GM10248 (cell line): ENCODE results near the gene THOC6.
A peak's percentile ranks its signal among the peaks of the same experiment; 100 is the strongest.

ENCODE experiments used
- CTCF ChIA-PET: fragments of 300-600 bp; sonication (Branson Sonifier 250); formaldehyde crosslinking; extraction: SDS; loops from one replicate; lab custom pipeline; 2021; ENCODE audit warnings: antibody characterized with exemption; lab: Yijun Ruan, JAX
- POLR2A ChIA-PET: fragments of 350-650 bp; sonication (Branson Sonifier 250); formaldehyde crosslinking; extraction: SDS; loops from one replicate; lab custom pipeline; 2020; ENCODE audit warnings: antibody characterized with exemption; lab: Yijun Ruan, JAX
- DNase-seq: peaks from one replicate; pipeline ENCODE4 v3.0.0; 2012; ENCODE audit errors: extremely low spot score
- CTCF ChIP-seq: IDR thresholded peaks from 2 replicates; pipeline ENCODE4 v1.5.1; 2012; ENCODE audit warnings: mild to moderate bottlenecking, low read depth; ENCODE audit errors: extremely low read depth, missing control alignments, control extremely low read depth

The THOC6 gene

GRCh38 chr16:3017344-3017743, 6.5 kb upstream of the THOC6 start:
- ChIA-PET CTCF (interaction anchor here (1.1 to 3.3 kb wide), 2 partner anchors 11 to 14 kb away, joined by 3 to 16 read pairs; no protein-coding TSS in a partner anchor), POLR2A (no interaction called here)
- no peak for TF ChIP-seq CTCF
- no peak for DNase-seq

GRCh38 chr16:3017794-3018506, 5.9 kb upstream of the THOC6 start, which contains the start of gene CLDN6:
Gene CLDN6, minus strand, starts transcription at chr16:3018183. Its CDS starts 2,162 bp downstream, at chr16:3016021.
- ChIA-PET CTCF (interaction anchor here (1.1 to 15.9 kb wide), 5 partner anchors 10 to 112 kb away, joined by 3 to 231 read pairs (median 16); no protein-coding TSS in a partner anchor), POLR2A (no interaction called here)
- no peak for DNase-seq
- peak; percentile 21 for TF ChIP-seq CTCF

GRCh38 chr16:3019594-3020246, 4.1 kb upstream of the THOC6 start:
- ChIA-PET POLR2A (interaction anchor here (0.6 to 1.2 kb wide), 2 partner anchors 29 to 74 kb away, joined by 3 read pairs; no protein-coding TSS in a partner anchor), CTCF (interaction anchor here (1.1 to 15.9 kb wide), 7 partner anchors 8 to 93 kb away, joined by 3 to 231 read pairs (median 4); no protein-coding TSS in a partner anchor)
- DNase-seq = no peak
- no peak for TF ChIP-seq CTCF

- peak; percentile 91 for DNase-seq
Measured at GRCh38 chr16:3020247-3020603, 3.6 kb upstream of the THOC6 start, which contains the start of gene TNFRSF12A. Gene TNFRSF12A, plus strand, starts transcription at chr16:3020368. Its CDS starts 30 bp downstream, at chr16:3020398.

GRCh38 chr16:3020604-3021448, 3.0 kb upstream of the THOC6 start:
- ChIA-PET CTCF (interaction anchor here (0.7 to 15.9 kb wide), 7 partner anchors 7 to 94 kb away, joined by 3 to 231 read pairs (median 7); no protein-coding TSS in a partner anchor), POLR2A (no interaction called here)
- DNase-seq = no peak

More at GRCh38 chr16:3020247-3020603, 3.6 kb upstream of the THOC6 start, which contains the start of gene TNFRSF12A:
- no peak for TF ChIP-seq CTCF
- ChIA-PET POLR2A (interaction anchor here (0.6 to 1.2 kb wide), 2 partner anchors 28 to 74 kb away, joined by 3 read pairs; no protein-coding TSS in a partner anchor), CTCF (interaction anchor here (1.2 to 15.9 kb wide), 5 partner anchors 8 to 93 kb away, joined by 3 to 231 read pairs (median 16); no protein-coding TSS in a partner anchor)

More at GRCh38 chr16:3020604-3021448, 3.0 kb upstream of the THOC6 start:
- no peak for TF ChIP-seq CTCF
